K562 (cell line): Measurements from ENCODE around the gene USP8. TPM values are rescaled to one million over a fixed set of nuclear protein-coding genes. Genes with fewer than 3 reads are reported as not detected.
A peak's percentile ranks its signal among the peaks of the same experiment; 100 is the strongest.

Experiments
- ARID2 ChIP-seq: fragments of 450-650 bp; IDR thresholded peaks from 2 replicates; pipeline ENCODE4 v1.6.1; 2017; ENCODE audit warnings: antibody characterized with exemption, mild to moderate bottlenecking
- CREB1 ChIP-seq, 2 experiments: sonication (generic) in 1 of 2; formaldehyde crosslinking in 1 of 2; IDR thresholded peaks; 2 replicates each; pipeline versions ENCODE4 v1.6.1 to v1.8.0; 2012 to 2022; ENCODE audit warnings: inconsistent platforms in 1 of 2, mild to moderate bottlenecking in 1 of 2, missing genetic modification reagents in 1 of 2, moderate library complexity in 1 of 2
- CTBP1 ChIP-seq: fragments of 450-650 bp; IDR thresholded peaks from 2 replicates; pipeline ENCODE4 v1.6.1; 2016; ENCODE audit warnings: borderline replicate concordance
- GABPB2 ChIP-seq: fragments of 250-450 bp; sonication (Bioruptor Pico); conservative IDR thresholded peaks from 2 replicates; pipeline ENCODE4 v1.5.1; 2021; ENCODE audit warnings: mild to moderate bottlenecking
- IRF2 ChIP-seq: sonication (generic); formaldehyde crosslinking; IDR thresholded peaks from 2 replicates; pipeline ENCODE4 v1.8.1; 2022; ENCODE audit warnings: mild to moderate bottlenecking, missing genetic modification reagents
- KDM4B ChIP-seq, 2 experiments: fragments of 450-650 bp in 1 of 2; sonication (generic) in 1 of 2; IDR thresholded peaks; 2 replicates each; pipeline ENCODE4 v1.6.1; 2016 to 2017; ENCODE audit warnings: borderline replicate concordance in 2 of 2, antibody characterized with exemption in 1 of 2, low read depth in 1 of 2, mild to moderate bottlenecking in 1 of 2
- MCM5 ChIP-seq: fragments of 450-650 bp; IDR thresholded peaks from 2 replicates; pipeline ENCODE4 v1.6.1; 2016; ENCODE audit warnings: low read depth
- MTF1 ChIP-seq: fragments of 250-450 bp; sonication (Bioruptor Pico); IDR thresholded peaks from 2 replicates; pipeline ENCODE4 v1.9.0; 2021; ENCODE audit warnings: moderate library complexity, mild to moderate bottlenecking, inconsistent platforms, borderline replicate concordance
- NFRKB ChIP-seq: fragments of 450-650 bp; IDR thresholded peaks from 2 replicates; pipeline ENCODE4 v1.6.1; 2016; ENCODE audit warnings: low read depth
- NFYB ChIP-seq: IDR thresholded peaks from 2 replicates; pipeline ENCODE4 v1.6.1; 2011; ENCODE audit warnings: mild to moderate bottlenecking, moderate library complexity; ENCODE audit not compliant: insufficient read length; ENCODE audit errors: extremely low read depth
- NR2F6 ChIP-seq: fragments of 450-650 bp; formaldehyde crosslinking; IDR thresholded peaks from 2 replicates; pipeline ENCODE4 v1.4.0; 2020; ENCODE audit warnings: mild to moderate bottlenecking
- PHTF2 ChIP-seq: fragments of 250-450 bp; sonication (Bioruptor Pico); IDR thresholded peaks from 2 replicates; pipeline ENCODE4 v1.5.0; 2021; ENCODE audit warnings: mild to moderate bottlenecking
- PTBP1 ChIP-seq: fragments of 200-400 bp; formaldehyde crosslinking; IDR thresholded peaks from 2 replicates; pipeline ENCODE4 v1.6.1; 2017; ENCODE audit warnings: low read depth, low read length
- SRSF9 ChIP-seq: fragments of 200-400 bp; formaldehyde crosslinking; IDR thresholded peaks from 2 replicates; pipeline ENCODE4 v1.6.1; 2017; ENCODE audit warnings: low read depth, low read length, borderline replicate concordance
- THAP7 ChIP-seq: fragments of 250-450 bp; sonication (Bioruptor Pico); IDR thresholded peaks from 2 replicates; pipeline ENCODE4 v1.5.0; 2021
- THRAP3 ChIP-seq: fragments of 450-650 bp; IDR thresholded peaks from 2 replicates; pipeline ENCODE4 v1.6.1; 2016; ENCODE audit warnings: mild to moderate bottlenecking, inconsistent platforms, borderline replicate concordance
- TRIM24 ChIP-seq, 2 experiments: fragments of 450-650 bp; IDR thresholded peaks; 2 replicates each; pipeline ENCODE4 v1.6.1; 2016
- XRCC5 ChIP-seq: fragments of 200-400 bp; formaldehyde crosslinking; IDR thresholded peaks from 2 replicates; pipeline ENCODE4 v1.6.1; 2017; ENCODE audit warnings: low read depth, mild to moderate bottlenecking, low read length
- ZFP30 ChIP-seq: fragments of 250-450 bp; sonication (Bioruptor Pico); IDR thresholded peaks from 2 replicates; pipeline ENCODE4 v1.8.0; 2022; ENCODE audit warnings: moderate library complexity, mild to moderate bottlenecking, inconsistent platforms, borderline replicate concordance
- ZNF121 ChIP-seq: sonication (generic); formaldehyde crosslinking; conservative IDR thresholded peaks from 2 replicates; pipeline ENCODE4 v1.8.0; 2022; ENCODE audit warnings: missing genetic modification reagents
- ZNF57 ChIP-seq: fragments of 450-650 bp; formaldehyde crosslinking; IDR thresholded peaks from 2 replicates; pipeline ENCODE4 v1.4.0; 2020; ENCODE audit warnings: mild to moderate bottlenecking, moderate library complexity
- ZNF778 ChIP-seq: fragments of 450-650 bp; formaldehyde crosslinking; IDR thresholded peaks from 2 replicates; pipeline ENCODE4 v1.4.0; 2020; ENCODE audit warnings: mild to moderate bottlenecking, moderate library complexity
- polyA plus RNA-seq, 8 experiments: library from polyadenylated mRNA; depleted of rRNA in 4 of 8; stranded (reverse) in 5 of 8; unstranded in 3 of 8; fragments of >200 nt; fragmentation: Nextera tagmentation in 2 of 8; fragmentation: Illumina TruSeq in 1 of 8; extraction: Ambion mirVana in 2 of 8; extraction: Trizol in 1 of 8; gene quantifications; 2 replicates each; pipeline versions ENCODE4 v1.2.1 to v1.2.3, GENCODE V29; 2011 to 2014; ENCODE audit warnings: inconsistent platforms in 1 of 8, missing spikeins in 1 of 8
- total RNA-seq, 7 experiments: library from RNA; depleted of rRNA in 6 of 7; stranded (reverse); fragments of >200 nt in 6 of 7; fragmentation: Illumina TruSeq in 2 of 7; extraction: Trizol in 2 of 7; gene quantifications; 2 replicates each; pipeline versions ENCODE4 v1.2.1 to v1.2.3, GENCODE V29; 2011 to 2021; ENCODE audit warnings: low replicate concordance in 1 of 7
- TF ChIP-seq, protein P1 (sequence below): fragments of 250-450 bp; sonication (Bioruptor Pico); IDR thresholded peaks from 2 replicates; pipeline ENCODE4 v1.5.0; 2022; ENCODE audit warnings: mild to moderate bottlenecking
- TF ChIP-seq, protein P2 (sequence below): fragments of 150-350 bp; IDR thresholded peaks from 2 replicates; pipeline ENCODE4 v1.6.1; 2014; ENCODE audit warnings: low read depth, mild to moderate bottlenecking, low read length, borderline replicate concordance

Gene USP8
- total and polyA plus RNA-seq, 9 of the 15 experiments (the other 6 are each of a cell fraction or from before 2014, with no cell fraction given), result 35.1 to 58.4 (median 46.1) TPM

DNA sequence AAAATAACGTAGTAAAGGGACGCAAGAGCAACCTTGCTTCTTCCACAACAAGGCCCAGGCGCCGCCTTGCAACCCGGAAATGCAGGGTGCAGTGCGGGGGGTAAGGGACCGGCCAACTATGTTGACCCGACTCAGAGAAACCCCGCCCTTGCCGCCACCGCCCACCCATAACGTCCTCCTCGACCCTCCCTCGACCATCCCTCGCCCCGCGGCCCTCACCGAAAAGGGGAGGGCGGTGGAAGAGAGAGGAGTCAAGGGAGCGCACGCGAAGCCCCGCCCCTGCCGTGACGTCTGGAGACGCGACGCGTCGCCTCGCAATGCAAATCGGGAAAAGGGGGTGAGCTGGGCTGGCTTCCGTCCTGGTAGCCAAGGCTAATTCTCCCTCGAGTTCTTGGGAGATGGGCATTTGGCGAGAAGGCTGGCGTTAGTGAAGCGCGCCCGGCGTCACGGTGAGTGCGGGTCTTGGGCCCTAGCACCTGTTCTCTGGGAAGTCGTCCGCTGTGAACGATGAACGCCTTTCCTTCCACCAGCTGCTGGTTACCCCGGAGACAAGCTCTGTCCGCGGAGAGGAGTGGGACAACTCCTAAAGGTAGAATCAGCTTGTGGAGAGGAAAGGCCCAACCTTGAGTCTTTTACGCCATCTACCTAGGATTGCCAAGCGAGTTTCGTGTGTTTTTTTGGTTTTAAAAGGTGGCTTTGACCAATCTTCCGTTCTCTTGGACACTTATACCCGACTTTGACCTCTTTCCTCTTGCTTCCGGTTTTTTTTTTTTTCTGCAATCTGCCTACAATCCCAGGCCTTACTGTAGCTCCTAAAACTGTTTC is at the start of gene USP8 (continued):
- TF ChIP-seq, protein P1, sequence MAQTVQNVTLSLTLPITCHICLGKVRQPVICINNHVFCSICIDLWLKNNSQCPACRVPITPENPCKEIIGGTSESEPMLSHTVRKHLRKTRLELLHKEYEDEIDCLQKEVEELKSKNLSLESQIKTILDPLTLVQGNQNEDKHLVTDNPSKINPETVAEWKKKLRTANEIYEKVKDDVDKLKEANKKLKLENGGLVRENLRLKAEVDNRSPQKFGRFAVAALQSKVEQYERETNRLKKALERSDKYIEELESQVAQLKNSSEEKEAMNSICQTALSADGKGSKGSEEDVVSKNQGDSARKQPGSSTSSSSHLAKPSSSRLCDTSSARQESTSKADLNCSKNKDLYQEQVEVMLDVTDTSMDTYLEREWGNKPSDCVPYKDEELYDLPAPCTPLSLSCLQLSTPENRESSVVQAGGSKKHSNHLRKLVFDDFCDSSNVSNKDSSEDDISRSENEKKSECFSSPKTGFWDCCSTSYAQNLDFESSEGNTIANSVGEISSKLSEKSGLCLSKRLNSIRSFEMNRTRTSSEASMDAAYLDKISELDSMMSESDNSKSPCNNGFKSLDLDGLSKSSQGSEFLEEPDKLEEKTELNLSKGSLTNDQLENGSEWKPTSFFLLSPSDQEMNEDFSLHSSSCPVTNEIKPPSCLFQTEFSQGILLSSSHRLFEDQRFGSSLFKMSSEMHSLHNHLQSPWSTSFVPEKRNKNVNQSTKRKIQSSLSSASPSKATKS, result no peak
- TF ChIP-seq CREB1 (IDR thresholded peaks at IDR 0.05) (peak; percentile 98), CREB1 (CRISPR knock-in tag; IDR thresholded peaks at IDR 0.05) (peak; percentile 99), NR2F6 (no peak), NFYB (no peak), CTBP1 (peak; percentile 66; the same call in 1 of the 2 replicates), ARID2 (no peak), NFRKB (no peak; the same call in 1 of the 2 replicates), SRSF9 (no peak), KDM4B (IDR thresholded peaks at IDR 0.05; ENCODE audit: borderline replicate concordance in 2 of 2, low read depth in 1 of 2) (peak in 1 of 2 experiments; percentile 90; a peak in 1 of 4 replicates), THRAP3 (no peak), ZNF57 (CRISPR knock-in tag) (no peak), GABPB2 (CRISPR knock-in tag) (no peak), ZNF121 (CRISPR knock-in tag) (no peak), ZNF778 (CRISPR knock-in tag) (no peak), PHTF2 (CRISPR knock-in tag) (no peak), TRIM24 (IDR thresholded peaks at IDR 0.05) (no peak), THAP7 (CRISPR knock-in tag) (no peak), MTF1 (CRISPR knock-in tag) (no peak), IRF2 (CRISPR knock-in tag) (no peak), MCM5 (no peak), ZFP30 (CRISPR knock-in tag) (no peak), PTBP1 (no peak), XRCC5 (no peak; the same call in 1 of the 2 replicates)
- TF ChIP-seq, protein P2, sequence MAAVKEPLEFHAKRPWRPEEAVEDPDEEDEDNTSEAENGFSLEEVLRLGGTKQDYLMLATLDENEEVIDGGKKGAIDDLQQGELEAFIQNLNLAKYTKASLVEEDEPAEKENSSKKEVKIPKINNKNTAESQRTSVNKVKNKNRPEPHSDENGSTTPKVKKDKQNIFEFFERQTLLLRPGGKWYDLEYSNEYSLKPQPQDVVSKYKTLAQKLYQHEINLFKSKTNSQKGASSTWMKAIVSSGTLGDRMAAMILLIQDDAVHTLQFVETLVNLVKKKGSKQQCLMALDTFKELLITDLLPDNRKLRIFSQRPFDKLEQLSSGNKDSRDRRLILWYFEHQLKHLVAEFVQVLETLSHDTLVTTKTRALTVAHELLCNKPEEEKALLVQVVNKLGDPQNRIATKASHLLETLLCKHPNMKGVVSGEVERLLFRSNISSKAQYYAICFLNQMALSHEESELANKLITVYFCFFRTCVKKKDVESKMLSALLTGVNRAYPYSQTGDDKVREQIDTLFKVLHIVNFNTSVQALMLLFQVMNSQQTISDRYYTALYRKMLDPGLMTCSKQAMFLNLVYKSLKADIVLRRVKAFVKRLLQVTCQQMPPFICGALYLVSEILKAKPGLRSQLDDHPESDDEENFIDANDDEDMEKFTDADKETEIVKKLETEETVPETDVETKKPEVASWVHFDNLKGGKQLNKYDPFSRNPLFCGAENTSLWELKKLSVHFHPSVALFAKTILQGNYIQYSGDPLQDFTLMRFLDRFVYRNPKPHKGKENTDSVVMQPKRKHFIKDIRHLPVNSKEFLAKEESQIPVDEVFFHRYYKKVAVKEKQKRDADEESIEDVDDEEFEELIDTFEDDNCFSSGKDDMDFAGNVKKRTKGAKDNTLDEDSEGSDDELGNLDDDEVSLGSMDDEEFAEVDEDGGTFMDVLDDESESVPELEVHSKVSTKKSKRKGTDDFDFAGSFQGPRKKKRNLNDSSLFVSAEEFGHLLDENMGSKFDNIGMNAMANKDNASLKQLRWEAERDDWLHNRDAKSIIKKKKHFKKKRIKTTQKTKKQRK, result no peak
